GM19035 (cell line): ENCODE measurements around the gene TJAP1.

ENCODE experiments used
- ATAC-seq: cut with Tn5 transposase; IDR thresholded peaks from one replicate; pipeline ENCODE4 v1.9.1; 2021; ENCODE audit not compliant: unreplicated experiment

The TJAP1 gene

GRCh38 chr6:43504756-43505593 lies 27.6 kb downstream of the TJAP1 start:
- ATAC-seq = no peak

DNA sequence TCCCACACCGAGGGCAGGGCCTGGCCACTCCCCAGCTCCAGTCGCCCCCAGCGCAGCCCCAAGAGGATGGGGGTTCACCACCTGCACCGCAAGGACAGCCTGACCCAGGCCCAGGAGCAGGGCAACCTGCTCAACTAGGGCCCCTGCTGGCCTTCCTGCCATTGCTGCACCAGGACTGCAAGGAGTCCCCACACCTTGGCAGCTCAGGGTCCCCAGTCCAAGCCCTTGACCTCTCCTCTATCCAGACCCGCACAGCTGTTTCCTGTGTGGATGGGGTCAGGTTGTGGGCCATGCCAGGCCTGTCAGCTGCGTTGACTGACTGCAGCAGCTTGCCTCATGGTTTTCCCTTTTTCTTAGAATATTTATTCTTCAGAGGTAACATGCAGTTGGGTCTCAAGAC lies 28.3 kb downstream of the TJAP1 start:
- ATAC-seq = no peak

DNA sequence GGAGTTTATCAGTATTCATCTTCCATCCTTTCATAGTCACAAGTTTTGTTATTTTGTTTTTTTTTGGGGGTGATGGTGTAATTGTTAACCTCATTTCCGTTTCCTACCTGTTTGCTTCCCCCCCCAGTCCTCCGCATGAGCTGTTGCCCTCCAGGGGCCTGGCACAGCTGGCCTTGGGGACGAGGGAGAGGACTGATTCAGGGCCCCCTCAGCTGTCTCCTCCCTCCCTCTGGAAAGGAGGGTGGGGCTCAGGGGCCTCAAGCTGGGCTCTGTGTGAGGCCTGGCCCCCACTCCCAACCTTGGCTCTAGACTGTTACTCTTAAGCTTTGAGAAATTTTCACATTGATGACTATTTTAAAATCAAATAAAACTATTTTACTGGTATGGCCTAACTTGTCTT lies 28.8 kb downstream of the TJAP1 start:
- no peak for ATAC-seq

DNA sequence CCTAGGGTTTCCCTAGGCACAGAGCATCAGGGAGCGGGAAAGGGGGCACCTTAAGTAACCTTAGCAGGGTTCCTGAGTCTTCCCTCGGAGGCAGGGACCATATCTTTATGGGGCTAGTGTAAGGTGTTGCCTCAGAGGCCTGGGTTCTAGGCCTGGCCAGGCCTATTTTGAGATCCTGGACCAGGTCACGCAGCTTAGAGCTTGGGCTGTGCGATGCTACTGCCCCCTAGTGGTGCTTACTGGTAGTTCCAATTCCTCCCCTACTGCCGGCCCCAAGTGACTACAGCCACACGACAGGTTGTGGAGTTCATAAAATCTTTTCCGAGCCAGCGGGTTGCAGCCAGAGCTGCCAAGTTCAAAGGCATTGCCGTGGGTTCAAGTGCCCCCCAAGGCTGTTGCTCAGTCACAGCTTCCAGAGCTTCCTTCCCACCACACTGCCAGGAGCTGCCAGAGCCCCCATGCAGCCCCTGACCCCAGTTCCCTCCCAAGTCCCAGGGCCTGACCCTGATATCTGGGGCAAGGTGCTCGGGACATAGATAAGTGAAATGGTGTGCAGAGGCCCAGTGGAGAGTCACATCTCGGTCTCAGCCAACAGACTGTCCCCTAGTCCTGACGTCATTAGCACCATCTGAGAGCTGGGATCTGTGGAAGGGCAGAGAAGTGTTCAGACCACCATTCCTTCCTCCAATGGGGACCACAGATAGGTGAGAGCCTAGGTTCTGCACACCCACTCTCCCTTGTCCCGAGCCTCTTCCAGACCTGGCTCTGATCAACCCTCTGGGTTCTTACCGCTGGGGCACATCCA lies 29.5 kb downstream of the TJAP1 start:
- peak; percentile 55 for ATAC-seq

DNA sequence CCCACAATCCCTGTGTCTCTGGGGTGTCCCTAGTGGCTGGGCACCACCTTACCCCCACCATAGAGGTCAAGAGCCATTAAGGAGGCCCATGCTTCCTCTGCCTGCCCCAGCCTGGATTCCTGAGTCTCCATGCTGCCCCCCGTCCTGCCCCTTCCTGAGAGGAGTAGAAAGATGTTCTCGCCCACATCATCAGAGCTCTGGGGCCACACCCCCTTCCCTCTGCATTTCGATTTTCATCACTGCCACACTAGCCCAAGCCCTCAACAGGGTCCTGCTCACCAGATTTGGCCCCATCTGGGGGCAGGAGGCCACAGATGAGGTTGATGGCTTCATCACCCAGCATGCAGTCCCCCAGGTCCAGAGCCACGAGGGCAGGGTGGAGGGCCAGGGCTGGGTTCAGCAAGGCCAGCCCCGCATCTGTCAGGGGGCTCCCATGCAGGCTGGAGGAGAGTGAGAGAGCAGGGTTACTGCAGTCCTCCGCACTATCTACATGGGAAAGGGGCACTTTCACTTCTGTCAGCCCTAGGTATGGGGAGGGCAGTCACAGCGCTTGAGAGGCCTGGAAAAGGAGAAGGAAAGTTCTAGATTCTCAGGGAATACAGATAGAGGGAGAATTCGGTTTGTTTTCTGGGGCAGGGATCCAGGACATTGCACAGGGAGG lies 31.2 kb downstream of the TJAP1 start:
- no peak for ATAC-seq

- ATAC-seq = peak; percentile 14
These were observed 32.0 kb downstream of the TJAP1 start for GRCh38 chr6:43509142-43509983.

DNA sequence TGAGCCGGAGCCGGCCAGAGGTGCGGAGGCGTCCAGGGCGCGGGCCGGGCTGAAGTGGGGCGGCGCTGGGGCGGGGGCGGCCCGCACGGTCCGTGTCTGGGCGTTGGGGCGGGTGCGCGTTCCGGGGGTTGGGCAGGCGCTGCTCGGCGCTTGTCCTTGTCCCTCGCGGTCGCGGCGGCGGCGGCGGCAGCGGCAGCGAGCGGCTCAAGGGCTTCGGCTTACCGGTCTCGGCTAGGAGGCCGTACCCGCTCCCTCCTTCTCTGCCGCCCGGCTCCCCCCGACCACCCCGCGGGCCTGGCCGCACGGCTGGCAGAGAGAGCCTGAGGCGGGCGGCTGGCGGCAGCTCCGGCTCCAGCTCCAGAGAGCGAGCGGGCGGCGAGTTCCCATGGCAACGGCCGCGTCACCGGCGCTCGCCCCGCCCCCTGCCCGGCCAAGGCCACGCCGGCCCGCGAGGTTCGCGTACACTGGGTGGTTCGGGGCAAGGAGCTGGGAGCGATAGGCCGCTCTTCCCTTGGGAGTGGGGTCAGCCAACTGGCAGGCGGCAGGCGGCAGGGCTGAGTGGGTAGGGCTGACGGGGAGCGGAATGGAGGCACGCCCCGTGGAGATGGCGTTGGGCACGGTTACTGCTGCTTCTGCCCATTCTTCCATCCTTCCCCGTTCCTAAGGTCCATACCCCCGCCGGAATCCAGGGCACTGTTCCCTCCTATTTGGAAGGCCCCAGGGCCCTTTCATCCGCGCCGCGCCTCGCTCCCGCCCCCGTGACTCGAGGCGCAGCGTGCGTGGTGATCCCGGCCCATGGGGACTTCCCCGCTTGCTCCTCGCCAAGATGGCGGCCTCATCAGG lies 32.8 kb downstream of the TJAP1 start, which contains the start of gene LRRC73:
TSS of gene LRRC73 (minus strand) at position 363 of the 843 bp plus-strand sequence. CDS start 561 bp downstream, outside the sequence.
- peak; percentile 61 for ATAC-seq

- ATAC-seq = no peak
These were observed 33.4 kb downstream of the TJAP1 start for GRCh38 chr6:43510827-43511163.

- no peak for ATAC-seq
These were observed 34.5 kb downstream of the TJAP1 start for GRCh38 chr6:43511824-43512415.

GRCh38 chr6:43515808-43516207 lies 38.4 kb downstream of the TJAP1 start:
- no peak for ATAC-seq

DNA sequence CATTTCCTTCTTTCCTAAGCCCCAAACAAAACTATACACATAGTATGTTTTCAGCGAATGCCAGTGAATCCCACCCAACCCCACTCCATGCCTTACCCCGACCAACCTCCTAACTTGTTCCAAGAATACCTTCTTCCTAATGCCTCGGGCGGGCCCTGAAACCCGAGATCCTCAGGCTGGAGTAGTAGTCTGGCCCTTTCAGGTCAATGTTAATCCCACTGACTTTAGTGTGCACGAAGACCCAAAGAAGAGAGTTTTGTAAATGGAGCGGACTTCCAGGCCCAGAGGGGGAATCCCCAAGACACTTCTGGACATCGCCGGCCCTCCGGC lies 39.0 kb downstream of the TJAP1 start:
- no peak for ATAC-seq

- peak; percentile 92 for ATAC-seq
These were observed 39.5 kb downstream of the TJAP1 start, which contains the start of the genes POLR1C and YIPF3 for GRCh38 chr6:43516697-43517504. TSS of gene POLR1C (plus strand) at chr6:43517089. CDS start at chr6:43517110, 21 bp downstream. TSS of gene YIPF3 (minus strand) at chr6:43516926. CDS start at chr6:43516807, 119 bp downstream.

- no peak for ATAC-seq
These were observed 40.4 kb downstream of the TJAP1 start for GRCh38 chr6:43517505-43518357.

- ATAC-seq = no peak
These were observed 42.7 kb downstream of the TJAP1 start for GRCh38 chr6:43520097-43520496.

GRCh38 chr6:43521836-43522235 lies 44.5 kb downstream of the TJAP1 start:
- no peak for ATAC-seq

DNA sequence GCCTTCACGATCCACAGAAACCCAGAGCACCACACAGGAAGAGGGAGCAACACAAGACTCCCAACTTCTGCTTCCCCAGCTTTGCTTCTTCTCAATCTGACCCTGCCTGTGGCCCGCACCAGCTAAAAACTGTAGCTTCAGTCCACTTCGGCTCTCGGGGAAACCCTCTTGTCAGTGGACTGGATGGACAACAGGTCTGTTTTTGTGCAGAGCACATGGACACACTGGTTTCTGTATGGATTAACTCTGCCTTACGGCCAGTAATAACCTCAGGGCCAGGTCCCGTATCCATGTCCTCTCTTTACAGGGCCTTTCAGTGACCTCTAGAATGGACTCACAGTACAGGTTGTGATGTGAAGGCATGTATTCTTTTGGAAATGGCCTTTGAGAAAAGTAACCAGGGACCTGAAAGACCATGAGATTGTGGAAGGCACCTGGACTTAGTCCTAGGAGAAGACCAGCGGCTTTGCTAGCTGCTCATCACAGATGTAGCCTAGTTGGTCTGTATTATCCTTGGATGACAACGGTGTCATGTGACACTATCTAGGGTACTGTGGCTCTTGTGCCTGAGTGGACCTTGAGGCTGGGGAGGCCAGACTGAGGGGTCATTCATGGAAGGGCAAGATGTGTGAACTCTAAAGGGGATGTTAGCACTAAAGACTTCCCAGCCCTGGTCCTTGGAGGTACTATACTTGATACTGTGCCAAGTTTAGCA lies 45.3 kb downstream of the TJAP1 start:
- no peak for ATAC-seq

DNA sequence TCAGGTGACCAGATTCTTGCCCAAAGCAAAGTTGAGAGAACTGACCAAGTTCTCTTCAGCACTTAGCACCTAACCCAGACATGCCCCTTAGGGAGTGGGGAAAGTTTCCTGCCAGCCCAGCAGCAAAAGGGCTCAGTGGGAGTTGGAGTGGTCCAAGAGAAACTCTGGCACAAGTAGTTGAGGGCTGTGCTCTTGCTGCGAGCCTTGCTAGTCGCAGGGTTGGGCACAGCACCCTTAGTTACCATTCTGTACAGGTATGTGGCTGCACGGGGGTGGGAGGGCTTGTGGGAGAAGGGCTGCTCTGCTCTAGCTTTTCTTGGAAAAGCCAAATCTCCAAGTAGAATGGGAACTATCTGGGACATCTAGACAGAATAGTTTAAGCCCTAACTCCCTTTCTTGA lies 45.9 kb downstream of the TJAP1 start:
- ATAC-seq = no peak
